Tibial artery (tissue), 4 donors: Measurements from ENCODE around the gene GATA3.

Source experiments
- DNase-seq, 2 donors: peaks; one replicate each; pipeline ENCODE4 v3.0.0-alpha.2; 2019
- H3K27ac ChIP-seq, 2 donors: fragments of 200-600 bp; sonication (generic) in 1 of 2; 1 replicate in 1 of 2; 2 replicates in 1 of 2; pipeline ENCODE4 v1.5.1; 2018 to 2019; ENCODE audit warnings: mild to moderate bottlenecking in 1 of 2
- H3K27me3 ChIP-seq, 2 donors: fragments of 200-600 bp; sonication (generic) in 1 of 2; one replicate each; pipeline versions ENCODE4 v1.5.1 to v1.6.0; 2016 to 2019
- H3K36me3 ChIP-seq, 3 donors: fragments of 200-600 bp; sonication (generic) in 2 of 3; one replicate each; pipeline ENCODE4 v1.5.1; 2016 to 2019; ENCODE audit warnings: mild to moderate bottlenecking in 2 of 3
- H3K4me1 ChIP-seq, 4 donors: fragments of 200-600 bp; sonication (generic) in 2 of 4; 1 replicate in 3 of 4; 2 replicates in 1 of 4; pipeline ENCODE4 v1.5.1; 2016 to 2019
- H3K4me3 ChIP-seq, 2 donors: fragments of 200-600 bp; sonication (generic) in 1 of 2; 1 replicate in 1 of 2; 2 replicates in 1 of 2; pipeline ENCODE4 v1.5.1; 2018 to 2019; ENCODE audit warnings: mild to moderate bottlenecking in 2 of 2
- H3K9me3 ChIP-seq, 3 donors: fragments of 200-600 bp; sonication (generic) in 1 of 3; one replicate each; pipeline ENCODE4 v1.5.1; 2016 to 2019
- intact Hi-C: fragments of 100-400 bp; cut with DNase I; formaldehyde crosslinking; loops from one replicate; pipeline ENCODE4 v1.15.0; 2023; ENCODE audit warnings: low total_unique reads
- TF ChIP-seq, protein P1 (sequence below), 2 experiments: fragments of 200-600 bp in 1 of 2; fragments of 450-650 bp in 1 of 2; IDR thresholded peaks; one replicate each; pipeline ENCODE4 v1.5.1; 2017 to 2019; ENCODE audit warnings: antibody characterized with exemption in 2 of 2, mild to moderate bottlenecking in 1 of 2, moderate library complexity in 1 of 2

Gene GATA3

GRCh38 chr10:8051851-8052257 lies 2.6 kb upstream of the GATA3 start:
- peak in 1 of 2 donors; percentile 59 for DNase-seq
- intact Hi-C loops, result no loop called here

GRCh38 chr10:8052341-8052955 lies 2.0 kb upstream of the GATA3 start:
- Histone ChIP-seq H3K4me3 (no peak overlapping the region), H3K27ac (no peak overlapping the region)

More at GRCh38 chr10:8051851-8052257, 2.6 kb upstream of the GATA3 start:
- Histone ChIP-seq H3K4me3 (no peak overlapping the region), H3K27me3 (peaks cover 9 to 99% of the 10 kb centered on the region in 2 donors), H3K36me3 (no peaks in the 10 kb centered on the region), H3K4me1 (peaks cover 0 to 76% (median 68%) of the 10 kb centered on the region in 4 donors), H3K9me3 (no peaks in the 10 kb centered on the region), H3K27ac (no peak overlapping the region)
- TF ChIP-seq, protein P1, sequence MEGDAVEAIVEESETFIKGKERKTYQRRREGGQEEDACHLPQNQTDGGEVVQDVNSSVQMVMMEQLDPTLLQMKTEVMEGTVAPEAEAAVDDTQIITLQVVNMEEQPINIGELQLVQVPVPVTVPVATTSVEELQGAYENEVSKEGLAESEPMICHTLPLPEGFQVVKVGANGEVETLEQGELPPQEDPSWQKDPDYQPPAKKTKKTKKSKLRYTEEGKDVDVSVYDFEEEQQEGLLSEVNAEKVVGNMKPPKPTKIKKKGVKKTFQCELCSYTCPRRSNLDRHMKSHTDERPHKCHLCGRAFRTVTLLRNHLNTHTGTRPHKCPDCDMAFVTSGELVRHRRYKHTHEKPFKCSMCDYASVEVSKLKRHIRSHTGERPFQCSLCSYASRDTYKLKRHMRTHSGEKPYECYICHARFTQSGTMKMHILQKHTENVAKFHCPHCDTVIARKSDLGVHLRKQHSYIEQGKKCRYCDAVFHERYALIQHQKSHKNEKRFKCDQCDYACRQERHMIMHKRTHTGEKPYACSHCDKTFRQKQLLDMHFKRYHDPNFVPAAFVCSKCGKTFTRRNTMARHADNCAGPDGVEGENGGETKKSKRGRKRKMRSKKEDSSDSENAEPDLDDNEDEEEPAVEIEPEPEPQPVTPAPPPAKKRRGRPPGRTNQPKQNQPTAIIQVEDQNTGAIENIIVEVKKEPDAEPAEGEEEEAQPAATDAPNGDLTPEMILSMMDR (IDR thresholded peaks at IDR 0.05), result no peak

GRCh38 chr10:8052956-8053445 lies 1.5 kb upstream of the GATA3 start:
- H3K36me3 ChIP-seq, result no peaks in the 10 kb centered on the region
- intact Hi-C loops, result no loop called here
- H3K4me3 ChIP-seq, result peak overlapping the region; percentile 37 to 46
- DNase-seq, result no peak
- TF ChIP-seq, protein P1 (IDR thresholded peaks at IDR 0.05), result peak; percentile 43 to 47
- peaks cover 9 to 99% of the 10 kb centered on the region in 2 donors for H3K27me3 ChIP-seq
- peaks cover 0 to 76% (median 68%) of the 10 kb centered on the region in 4 donors for H3K4me1 ChIP-seq
- no peak overlapping the region for H3K27ac ChIP-seq
- no peaks in the 10 kb centered on the region for H3K9me3 ChIP-seq

More at GRCh38 chr10:8052341-8052955, 2.0 kb upstream of the GATA3 start:
- TF ChIP-seq, protein P1 (IDR thresholded peaks at IDR 0.05), result no peak
- no peaks in the 10 kb centered on the region for H3K9me3 ChIP-seq
- peaks cover 0 to 76% (median 68%) of the 10 kb centered on the region in 4 donors for H3K4me1 ChIP-seq
- DNase-seq, result no peak
- intact Hi-C loops, result no loop called here
- peaks cover 9 to 99% of the 10 kb centered on the region in 2 donors for H3K27me3 ChIP-seq
- no peaks in the 10 kb centered on the region for H3K36me3 ChIP-seq

DNA sequence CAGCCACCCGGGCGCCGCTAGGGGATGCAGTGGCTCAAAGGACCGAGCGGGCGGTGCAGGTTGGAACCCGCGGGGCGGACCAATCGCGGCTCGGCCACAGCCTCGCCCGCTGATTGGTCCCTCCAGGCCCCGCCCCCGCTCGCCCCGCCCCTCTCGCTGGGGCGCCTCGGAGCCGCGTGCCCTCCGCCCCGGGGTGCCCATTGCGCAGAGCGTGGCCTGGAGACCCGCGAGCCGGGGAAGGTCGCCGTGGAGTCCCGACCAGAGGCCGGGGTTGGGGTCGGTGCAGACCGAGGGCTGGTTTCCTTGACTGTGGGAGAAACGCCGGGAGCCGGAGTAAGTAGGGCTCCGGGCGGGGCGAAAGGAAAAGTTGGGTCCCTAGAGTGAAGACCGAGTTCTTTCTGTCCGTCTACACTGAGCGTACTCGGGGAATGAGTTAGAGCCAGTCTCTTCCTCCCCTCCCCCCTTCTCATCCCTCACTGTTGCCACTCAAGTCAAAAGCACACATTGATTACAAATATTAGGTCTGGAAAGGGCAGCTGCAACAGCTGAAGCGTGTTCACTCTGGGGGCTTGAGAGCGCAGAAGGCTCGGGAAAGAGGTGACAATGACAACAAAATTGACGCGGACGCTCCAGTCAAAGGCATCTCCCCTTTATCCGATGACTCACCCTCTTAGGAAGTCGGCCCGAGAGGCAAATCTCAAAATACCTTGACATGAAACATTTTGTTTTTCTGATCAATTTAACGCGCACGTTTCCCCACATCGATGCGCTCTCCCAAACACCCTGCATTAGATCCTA lies 843 bp upstream of the GATA3 start:
- DNase-seq, result peak; percentile 52 to 64
- no peak overlapping the region for H3K27ac ChIP-seq
- peak overlapping the region; percentile 37 to 46 for H3K4me3 ChIP-seq
- peaks cover 9 to 99% of the 10 kb centered on the region in 2 donors for H3K27me3 ChIP-seq
- intact Hi-C loops, result no loop called here
- H3K4me1 ChIP-seq, result peaks cover 0 to 73% (median 66%) of the 10 kb centered on the region in 4 donors
- no peaks in the 10 kb centered on the region for H3K9me3 ChIP-seq
- TF ChIP-seq, protein P1 (IDR thresholded peaks at IDR 0.05), result no peak
- H3K36me3 ChIP-seq, result no peaks in the 10 kb centered on the region

DNA sequence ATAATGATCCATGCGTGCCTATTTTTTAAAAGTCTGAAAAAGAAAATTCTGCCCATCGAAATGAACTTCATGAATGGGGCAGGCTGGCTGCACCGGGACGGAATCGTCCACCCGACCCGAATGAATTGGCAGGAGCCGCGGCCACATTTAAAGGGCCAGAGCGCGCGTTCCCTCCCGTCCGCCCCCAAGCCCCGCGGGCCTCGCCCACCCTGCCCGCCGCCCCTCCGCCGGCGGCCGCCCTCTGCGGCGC lies 319 bp upstream of the GATA3 start:
- Histone ChIP-seq H3K9me3 (no peaks in the 10 kb centered on the region), H3K27me3 (peaks cover 9 to 99% of the 10 kb centered on the region in 2 donors), H3K4me1 (peaks cover 0 to 68% (median 62%) of the 10 kb centered on the region in 4 donors), H3K36me3 (no peaks in the 10 kb centered on the region), H3K4me3 (peak overlapping the region; percentile 37 to 46), H3K27ac (no peak overlapping the region)
- DNase-seq, result no peak
- intact Hi-C loops, result no loop called here
- TF ChIP-seq, protein P1 (IDR thresholded peaks at IDR 0.05), result no peak
